ENCODE measurements around the gene NT5DC3.
"Not testable (repeated sequence)": the region's sequence is repeated elsewhere in the genome, so short reads cannot be mapped to it uniquely, and the experiment has no call there.

Gene NT5DC3

DNA sequence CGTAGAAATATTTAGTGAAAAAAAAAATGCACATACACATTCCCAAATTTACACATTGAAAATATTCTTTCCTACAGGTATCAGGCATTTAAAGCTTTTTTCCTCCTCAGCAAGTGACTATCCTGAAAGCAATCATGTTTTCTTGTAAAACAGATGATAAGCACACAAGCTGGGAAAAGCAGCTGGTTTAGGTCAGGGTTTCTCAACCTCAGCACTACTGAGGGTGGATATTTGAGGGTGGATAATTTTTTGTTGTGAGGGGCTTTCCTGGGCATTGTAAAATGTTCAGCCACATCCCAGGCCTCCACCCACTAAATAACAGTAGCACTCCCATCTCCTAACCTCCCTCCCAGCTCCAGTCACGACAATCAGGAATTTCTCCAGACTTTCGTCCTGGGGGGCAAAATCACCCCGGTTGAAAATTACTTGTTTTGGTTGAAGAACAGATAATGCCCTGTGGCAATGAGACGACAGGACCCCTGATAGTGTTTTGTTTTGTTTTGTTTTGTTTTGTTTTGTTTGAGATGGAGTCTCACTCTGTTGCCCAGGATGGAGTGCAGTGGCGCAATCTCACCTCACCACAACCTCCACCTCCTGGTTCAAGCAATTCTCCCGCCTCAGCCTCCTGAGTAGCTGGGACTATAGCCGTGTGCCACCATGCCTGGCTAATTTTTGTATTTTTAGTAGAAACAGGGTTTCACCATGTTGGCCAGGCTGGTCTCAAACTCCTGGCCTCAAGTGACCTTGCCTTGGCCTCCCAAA, 15.0 kb upstream of the NT5DC3 start:
- no peak for DNase-seq (ENCODE audit: low spot score)

- no peak for DNase-seq (ENCODE audit: low spot score)
Observed at GRCh38 chr12:103855036-103855712, 14.1 kb upstream of the NT5DC3 start.

GRCh38 chr12:103854372-103854973, 13.4 kb upstream of the NT5DC3 start:
- no peak for DNase-seq (ENCODE audit: low spot score)

- no peak for DNase-seq (ENCODE audit: low spot score)
Observed at GRCh38 chr12:103852498-103852997, 11.5 kb upstream of the NT5DC3 start.

- no peak for DNase-seq (ENCODE audit: low spot score)
Observed at GRCh38 chr12:103851127-103851526, 10.1 kb upstream of the NT5DC3 start.

DNA sequence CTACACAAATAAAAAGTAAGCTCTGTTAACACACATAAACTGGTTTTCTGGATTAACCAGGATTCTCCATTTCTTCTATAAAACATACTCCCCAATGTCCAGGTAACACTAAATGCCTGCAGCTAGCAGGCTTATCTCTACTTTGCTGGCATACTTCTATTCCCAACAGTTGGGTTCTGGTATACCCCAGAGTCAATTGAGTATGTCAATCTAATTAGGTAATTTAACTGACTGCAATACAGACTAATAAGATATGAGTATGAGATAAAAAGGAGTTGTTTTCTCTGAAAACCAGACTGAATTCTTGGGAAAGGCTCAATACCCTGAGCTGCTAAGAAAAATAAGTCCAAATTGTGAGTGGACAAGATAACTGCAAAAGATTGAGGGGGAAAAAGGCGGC, 9.4 kb upstream of the NT5DC3 start:
- no peak for DNase-seq (ENCODE audit: low spot score)

DNA sequence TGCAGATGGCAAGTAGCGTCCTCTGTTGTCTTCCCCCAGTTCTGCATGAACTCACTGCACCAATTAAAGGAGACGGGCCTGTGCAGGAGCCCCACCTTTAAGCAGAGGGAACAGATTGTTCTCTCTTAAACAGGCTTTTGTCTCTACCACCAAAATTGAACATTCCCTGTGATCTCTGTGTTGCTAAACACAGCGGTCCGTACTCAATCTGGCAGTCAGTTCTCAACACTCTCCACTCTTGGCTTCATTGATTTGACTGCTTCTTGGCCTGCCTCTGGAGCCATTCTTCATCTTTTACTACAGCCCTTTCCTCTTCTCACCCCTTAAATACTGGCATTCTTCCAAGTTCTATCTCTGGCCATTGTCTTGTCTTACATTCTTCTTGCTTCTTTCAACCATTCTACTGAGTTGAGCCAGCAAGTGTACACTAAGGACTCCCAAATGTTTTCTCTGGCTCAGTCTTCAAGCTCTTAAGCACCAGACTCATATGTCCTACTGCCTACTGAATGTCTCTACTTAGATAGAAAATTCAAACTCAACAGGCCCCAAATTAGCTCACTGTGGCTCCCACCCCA, 8.0 kb upstream of the NT5DC3 start:
- DNase-seq (ENCODE audit: low spot score): no peak

- DNase-seq (ENCODE audit: low spot score): no peak
Observed at GRCh38 chr12:103848143-103848542, 7.1 kb upstream of the NT5DC3 start.

GRCh38 chr12:103846415-103846814, 5.4 kb upstream of the NT5DC3 start:
- DNase-seq (ENCODE audit: low spot score): no peak

DNA sequence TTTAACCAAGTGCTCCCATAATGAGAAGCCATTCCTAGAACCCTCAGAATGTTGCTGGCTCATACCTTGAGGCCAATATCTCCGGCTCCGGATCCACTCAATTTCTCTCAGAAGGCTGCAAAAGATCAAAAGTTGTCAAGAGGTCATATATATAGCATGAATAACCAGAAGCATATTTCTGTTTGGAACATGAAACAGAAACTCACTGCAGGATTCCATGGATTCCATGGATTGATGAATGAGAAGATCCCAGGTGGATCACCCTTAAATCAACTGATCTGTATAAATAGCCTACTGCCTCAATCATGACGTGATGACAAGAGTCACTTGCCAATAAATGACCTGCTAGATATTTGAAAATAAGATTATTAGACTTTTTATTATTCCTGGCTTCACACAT, 3.3 kb upstream of the NT5DC3 start:
- no peak for DNase-seq (ENCODE audit: low spot score)

DNA sequence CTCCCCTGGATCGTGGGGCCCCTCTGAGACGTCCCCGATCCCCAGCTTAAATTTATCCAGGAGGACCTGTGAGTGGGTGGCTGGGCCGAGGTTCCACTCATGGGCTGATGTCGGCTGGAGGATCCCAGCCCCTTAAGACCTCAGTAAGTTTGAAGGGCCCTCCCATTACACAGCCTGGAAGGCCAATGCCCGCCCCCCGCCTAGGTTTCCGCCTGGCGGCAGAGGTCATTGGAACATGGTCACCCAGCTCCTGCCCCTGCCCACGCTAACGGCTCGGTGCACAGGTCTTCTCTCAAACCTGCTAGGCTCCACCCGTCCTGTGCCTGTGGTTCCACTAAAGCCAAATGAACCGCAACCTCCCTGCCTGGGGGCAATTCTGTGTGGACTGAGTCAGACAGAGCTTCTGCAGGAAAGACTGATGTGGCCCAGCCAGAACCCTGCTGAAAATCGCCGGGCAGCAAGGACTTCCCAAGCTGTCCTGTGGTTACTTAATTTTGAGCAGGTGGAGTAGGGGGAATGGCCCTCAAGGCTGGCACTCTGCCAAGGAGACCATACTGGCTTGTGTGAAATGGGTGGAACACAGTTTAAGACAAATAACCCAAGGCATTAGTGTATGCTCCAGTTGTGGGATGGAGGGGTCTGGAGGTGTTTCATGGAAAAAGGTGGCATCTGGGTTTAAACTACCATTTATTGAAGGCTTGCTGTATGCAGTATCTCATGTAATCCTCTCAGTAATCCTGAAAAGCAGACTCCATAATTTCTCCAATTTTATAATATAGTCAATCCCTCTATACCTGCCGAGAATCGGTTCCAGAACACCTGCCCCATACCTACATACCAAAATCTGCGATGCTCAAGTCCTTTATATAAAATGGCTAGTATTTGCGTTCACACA, 903 bp upstream of the NT5DC3 start:
- DNase-seq (ENCODE audit: low spot score): peak; percentile 68

DNA sequence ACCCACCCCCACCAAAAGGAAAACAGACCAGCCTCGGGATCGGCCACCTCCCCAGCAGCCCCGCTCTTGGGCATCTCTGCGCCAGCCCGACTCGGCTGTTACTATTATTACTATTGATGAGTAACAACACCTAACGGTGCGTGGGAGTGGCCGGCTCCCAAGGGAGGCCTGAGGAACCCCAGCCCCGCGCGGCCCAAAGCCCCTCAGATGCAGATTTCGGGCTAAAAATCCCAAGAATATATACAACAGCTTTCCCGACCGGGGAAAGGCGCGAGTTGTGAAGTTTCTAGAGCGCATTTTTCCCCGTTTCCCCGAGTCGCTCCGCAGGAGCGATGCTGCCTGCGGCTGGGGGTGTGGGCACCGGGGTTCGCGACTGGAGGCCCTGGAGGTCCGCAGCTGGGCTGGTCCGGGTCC, 565 bp downstream of the NT5DC3 start:
- peak; percentile 75 for DNase-seq (ENCODE audit: low spot score)

DNA sequence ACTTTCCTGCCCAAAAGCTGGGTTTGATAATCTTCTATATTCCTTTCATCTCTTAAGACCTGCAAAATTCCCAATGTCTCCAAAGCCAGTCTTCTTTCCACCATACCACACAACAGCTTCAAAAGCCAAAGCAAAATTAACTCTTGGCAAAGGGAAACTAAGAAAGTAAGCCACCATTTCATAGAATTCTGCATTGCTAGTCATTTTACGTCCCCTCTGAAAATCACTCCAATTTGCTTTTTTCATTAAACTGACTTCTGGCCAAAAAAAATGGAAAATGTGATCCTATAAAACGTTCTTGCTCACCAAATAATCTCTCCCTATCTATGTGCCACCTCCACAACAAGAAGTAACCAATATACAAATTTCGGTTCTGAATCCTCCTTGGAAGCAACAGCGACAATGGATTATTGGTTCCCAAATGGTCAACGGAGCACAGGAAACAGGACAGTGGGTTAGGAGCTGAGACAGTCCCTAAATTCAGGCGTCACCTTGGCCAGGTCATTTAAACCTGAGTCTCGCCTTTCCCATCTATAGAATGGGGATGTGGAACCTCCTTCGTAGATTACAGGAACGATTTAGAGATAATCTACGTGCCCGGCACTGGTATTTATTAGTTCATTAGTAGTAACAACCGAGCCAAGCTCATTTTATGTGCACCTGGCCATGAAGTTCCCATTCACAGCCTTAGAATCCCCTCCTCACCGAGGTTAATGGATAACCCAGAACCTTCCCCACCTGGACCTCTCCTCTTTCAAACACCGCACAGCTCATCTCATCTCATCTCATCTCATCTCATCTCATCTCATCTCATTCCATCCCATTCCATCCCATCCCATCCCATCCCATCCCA, 1.2 kb downstream of the NT5DC3 start:
- no peak for DNase-seq (ENCODE audit: low spot score)

- no peak for DNase-seq (ENCODE audit: low spot score)
Observed at GRCh38 chr12:103839103-103839502, 1.9 kb downstream of the NT5DC3 start.

DNA sequence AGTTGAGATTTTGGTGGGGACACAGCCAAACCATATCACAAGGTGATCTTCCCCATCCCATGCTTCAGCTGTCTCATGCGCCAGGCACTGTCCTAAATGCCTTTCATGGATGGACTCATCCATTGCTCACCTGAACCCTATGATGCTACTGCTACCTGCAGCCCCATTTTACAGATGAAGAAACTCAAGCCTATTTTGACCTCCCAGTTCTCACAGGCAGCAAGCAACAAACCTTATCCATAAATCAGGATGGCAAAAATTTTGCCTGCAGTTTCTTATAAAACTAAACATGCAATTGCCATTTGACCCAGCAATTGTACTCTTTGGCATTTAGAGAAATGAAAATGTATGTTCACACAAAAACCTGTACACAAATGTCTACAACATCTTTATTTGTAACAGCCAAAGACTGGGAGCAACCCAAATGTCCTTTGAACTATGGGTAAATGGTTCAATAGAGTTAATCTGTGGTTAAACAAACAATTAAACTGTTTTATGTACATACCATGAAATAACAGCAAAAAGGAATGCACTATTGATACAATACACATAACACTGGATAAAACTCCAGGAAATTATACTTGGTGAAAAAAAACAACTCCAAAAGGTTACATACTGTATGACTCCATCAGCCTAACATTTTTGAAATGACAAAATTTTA, 2.6 kb downstream of the NT5DC3 start:
- DNase-seq (ENCODE audit: low spot score): no peak

DNA sequence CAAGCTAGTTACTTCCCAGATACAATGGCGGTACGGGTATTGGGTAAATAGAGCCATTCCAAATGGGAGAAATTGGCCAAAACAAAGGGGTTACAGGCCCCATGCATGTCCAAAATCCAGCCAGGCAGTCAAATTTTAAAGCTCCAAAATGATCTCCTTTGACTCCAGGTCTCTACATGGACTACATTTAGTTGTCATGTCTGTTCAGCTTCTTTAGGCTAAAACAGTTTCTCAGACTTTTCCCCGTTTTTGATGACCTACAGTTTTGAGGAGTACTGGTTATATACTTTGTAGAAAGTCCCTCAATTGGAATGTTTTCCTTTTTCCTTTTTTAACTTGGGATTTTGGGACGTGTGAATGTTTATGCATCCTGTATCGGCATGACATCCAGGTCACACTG, 4.7 kb downstream of the NT5DC3 start:
- no peak for DNase-seq (ENCODE audit: low spot score)

DNA sequence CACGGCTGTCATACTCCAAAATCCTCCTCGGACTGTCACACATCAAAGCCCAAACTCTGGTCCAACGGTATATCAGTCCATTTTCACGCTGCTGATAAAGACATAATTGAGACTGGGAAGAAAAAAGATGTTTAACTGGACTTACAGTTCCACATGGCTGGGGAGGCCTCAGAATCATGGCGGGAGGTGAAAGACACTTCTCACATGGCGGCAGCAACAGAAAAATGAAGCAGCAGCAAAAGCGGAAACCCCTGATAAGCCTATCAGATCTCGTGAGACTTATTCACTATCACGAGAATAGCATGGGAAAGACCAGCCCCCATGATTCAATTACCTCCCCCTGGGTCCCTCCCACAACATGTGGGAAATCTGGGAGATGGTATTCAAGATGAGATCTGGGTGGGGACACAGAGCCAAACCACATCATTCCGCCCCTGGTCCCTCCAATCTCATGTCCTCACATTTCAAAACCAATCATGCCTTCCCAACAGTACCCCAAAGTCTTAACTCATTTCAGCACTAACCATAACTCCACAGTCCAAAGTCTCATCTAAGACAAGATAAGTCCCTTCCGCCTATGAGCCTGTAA, 5.2 kb downstream of the NT5DC3 start:
- not testable (repeated sequence) for DNase-seq (ENCODE audit: low spot score)

DNA sequence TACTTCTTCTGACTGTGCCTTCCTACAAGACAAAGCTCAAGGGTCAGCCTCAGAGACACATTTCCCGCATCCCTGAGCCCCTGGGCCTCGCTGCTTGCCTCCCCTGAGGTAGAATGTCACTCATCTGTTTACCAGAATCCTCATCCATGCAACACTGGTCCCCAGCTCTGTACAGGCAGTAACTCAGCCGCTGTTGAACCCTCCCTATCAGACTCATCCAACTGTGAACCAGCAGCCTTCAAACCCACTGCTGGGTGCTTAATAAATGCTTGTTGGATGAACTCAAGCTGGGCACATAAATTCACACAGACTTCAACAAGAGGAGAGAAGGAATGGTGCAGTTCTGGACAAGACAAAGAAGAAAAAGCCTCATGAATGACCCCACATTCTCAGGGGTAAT, 6.1 kb downstream of the NT5DC3 start:
- no peak for DNase-seq (ENCODE audit: low spot score)

GRCh38 chr12:103833891-103834290, 7.1 kb downstream of the NT5DC3 start:
- no peak for DNase-seq (ENCODE audit: low spot score)
